HG03469 (cell line): ENCODE data around the gene ENTPD6.
"Not testable (repeated sequence)": the region's sequence is repeated elsewhere in the genome, so short reads cannot be mapped to it uniquely, and the experiment has no call there.

Experiments
- ATAC-seq: cut with Tn5 transposase; IDR thresholded peaks from one replicate; pipeline ENCODE4 v1.9.1; 2021; ENCODE audit warnings: mild to moderate bottlenecking, moderate library complexity, moderate number of reproducible peaks; ENCODE audit not compliant: unreplicated experiment

The ENTPD6 gene

GRCh38 chr20:25238319-25239037 lies 43.0 kb downstream of the ENTPD6 start:
- no peak for ATAC-seq

- ATAC-seq, result no peak
These were observed 44.2 kb downstream of the ENTPD6 start for GRCh38 chr20:25239387-25240370.

GRCh38 chr20:25240851-25241658 lies 45.5 kb downstream of the ENTPD6 start:
- ATAC-seq, result not testable (repeated sequence)

- not testable (repeated sequence) for ATAC-seq
These were observed 46.1 kb downstream of the ENTPD6 start for GRCh38 chr20:25241659-25241955.

GRCh38 chr20:25242231-25242630 lies 46.7 kb downstream of the ENTPD6 start:
- no peak for ATAC-seq

- ATAC-seq, result no peak
These were observed 48.0 kb downstream of the ENTPD6 start for GRCh38 chr20:25243416-25243979.

- ATAC-seq, result no peak
These were observed 49.5 kb downstream of the ENTPD6 start for GRCh38 chr20:25244976-25245375.

GRCh38 chr20:25245461-25245860 lies 49.9 kb downstream of the ENTPD6 start:
- no peak for ATAC-seq

GRCh38 chr20:25246182-25246999 lies 50.9 kb downstream of the ENTPD6 start:
- ATAC-seq, result no peak

GRCh38 chr20:25247000-25247517 lies 51.5 kb downstream of the ENTPD6 start:
- ATAC-seq, result no peak

- ATAC-seq, result peak; percentile 18
These were observed 52.0 kb downstream of the ENTPD6 start for GRCh38 chr20:25247518-25247955.

- peak; percentile 44 for ATAC-seq
These were observed 52.7 kb downstream of the ENTPD6 start, which contains the start of gene PYGB for GRCh38 chr20:25247956-25248785. Gene PYGB (plus strand): TSS chr20:25248085. CDS start chr20:25248179, 94 bp downstream.

GRCh38 chr20:25248786-25249172 lies 53.3 kb downstream of the ENTPD6 start:
- no peak for ATAC-seq

- no peak for ATAC-seq
These were observed 53.9 kb downstream of the ENTPD6 start for GRCh38 chr20:25249198-25249931.

- ATAC-seq, result no peak
These were observed 55.0 kb downstream of the ENTPD6 start for GRCh38 chr20:25250508-25250907.

GRCh38 chr20:25251019-25251418 lies 55.5 kb downstream of the ENTPD6 start:
- ATAC-seq, result no peak

- no peak for ATAC-seq
These were observed 56.0 kb downstream of the ENTPD6 start for GRCh38 chr20:25251558-25251957.

GRCh38 chr20:25252230-25252651 lies 56.7 kb downstream of the ENTPD6 start:
- ATAC-seq, result no peak
